H9 (cell line): ENCODE results near the gene CHI3L2. TPM values are rescaled to one million over a fixed set of nuclear protein-coding genes. Genes with fewer than 3 reads are reported as not detected.

Experiments
- DNase-seq: peaks from one replicate; pipeline ENCODE4 v3.0.0-alpha.2; 2017
- H2AFZ ChIP-seq: one replicate; pipeline ENCODE4 v1.6.1; 2013; ENCODE audit warnings: mild to moderate bottlenecking, low read length, control low read depth, moderate library complexity
- H2AK5ac ChIP-seq: 2 replicates; pipeline ENCODE4 v1.6.1; 2013; ENCODE audit warnings: low read length, control low read depth, mixed read lengths; ENCODE audit not compliant: insufficient read length
- H2BK120ac ChIP-seq: one replicate; pipeline ENCODE4 v1.6.1; 2013; ENCODE audit warnings: low read depth, mild to moderate bottlenecking, low read length, control low read depth, inconsistent platforms; ENCODE audit not compliant: poor library complexity, severe bottlenecking
- H2BK12ac ChIP-seq: 2 replicates; pipeline ENCODE4 v1.6.1; 2013; ENCODE audit warnings: low read length, control low read depth, mixed read lengths, low read depth; ENCODE audit not compliant: insufficient read length
- H2BK15ac ChIP-seq: 2 replicates; pipeline ENCODE4 v1.6.1; 2013; ENCODE audit warnings: low read depth, low read length, control low read depth
- H2BK20ac ChIP-seq: one replicate; pipeline ENCODE4 v1.6.1; 2013; ENCODE audit warnings: low read depth, mild to moderate bottlenecking, low read length, control low read depth, inconsistent platforms; ENCODE audit not compliant: poor library complexity, severe bottlenecking
- H2BK5ac ChIP-seq: 2 replicates; pipeline ENCODE4 v1.6.1; 2013; ENCODE audit warnings: low read length, control low read depth, mixed read lengths; ENCODE audit not compliant: insufficient read length
- H3K14ac ChIP-seq: 2 replicates; pipeline ENCODE4 v1.6.1; 2013; ENCODE audit warnings: low read length, control low read depth; ENCODE audit not compliant: insufficient read depth
- H3K18ac ChIP-seq: 2 replicates; pipeline ENCODE4 v1.6.1; 2013; ENCODE audit warnings: low read depth, mild to moderate bottlenecking, mixed read lengths, low read length, control low read depth; ENCODE audit not compliant: insufficient read length
- H3K23ac ChIP-seq: 2 replicates; pipeline ENCODE4 v1.6.1; 2013; ENCODE audit warnings: low read length, control low read depth, mixed read lengths, low read depth; ENCODE audit not compliant: insufficient read length
- H3K23me2 ChIP-seq: 2 replicates; pipeline ENCODE4 v1.6.1; 2013; ENCODE audit warnings: low read depth, mild to moderate bottlenecking, mixed read lengths, low read length, control low read depth; ENCODE audit not compliant: insufficient read length, poor library complexity, severe bottlenecking
- H3K27ac ChIP-seq: 2 replicates; pipeline ENCODE4 v1.5.1; 2013; ENCODE audit warnings: low read length, control low read depth, mixed read lengths, low read depth; ENCODE audit not compliant: insufficient read length
- H3K27me3 ChIP-seq: 2 replicates; pipeline ENCODE4 v1.6.1; 2013; ENCODE audit warnings: low read length, control low read depth, inconsistent platforms; ENCODE audit not compliant: insufficient read depth
- H3K4ac ChIP-seq: 2 replicates; pipeline ENCODE4 v1.6.1; 2013; ENCODE audit warnings: low read depth, mild to moderate bottlenecking, control low read depth, inconsistent platforms, low read length, moderate library complexity
- H3K4me1 ChIP-seq: 2 replicates; pipeline ENCODE4 v1.6.1; 2013; ENCODE audit warnings: low read length, control low read depth, inconsistent platforms; ENCODE audit not compliant: insufficient read depth
- H3K4me2 ChIP-seq: 2 replicates; pipeline ENCODE4 v1.6.1; 2013; ENCODE audit warnings: low read length, control low read depth, mixed read lengths; ENCODE audit not compliant: insufficient read length, insufficient read depth
- H3K56ac ChIP-seq: 2 replicates; pipeline ENCODE4 v1.6.1; 2013; ENCODE audit warnings: low read depth, mild to moderate bottlenecking, mixed read lengths, low read length, control low read depth; ENCODE audit not compliant: insufficient read length
- H3K79me1 ChIP-seq: 2 replicates; pipeline ENCODE4 v1.6.1; 2013; ENCODE audit warnings: low read depth, mild to moderate bottlenecking, moderate library complexity, low read length, control low read depth, inconsistent platforms; ENCODE audit not compliant: insufficient read depth, poor library complexity, severe bottlenecking
- H3K79me2 ChIP-seq: 2 replicates; pipeline ENCODE4 v1.6.1; 2013; ENCODE audit warnings: low read length, control low read depth, inconsistent platforms; ENCODE audit not compliant: insufficient read depth
- H3K9ac ChIP-seq: 2 replicates; pipeline ENCODE4 v1.6.1; 2013; ENCODE audit warnings: low read length, control low read depth, mixed read lengths; ENCODE audit not compliant: insufficient read length; ENCODE audit errors: extremely low read depth
- H3K9me3 ChIP-seq: one replicate; pipeline ENCODE4 v1.6.1; 2013; ENCODE audit warnings: low read depth, low read length, inconsistent platforms; ENCODE audit not compliant: control insufficient read depth
- H3T11ph ChIP-seq: one replicate; pipeline ENCODE4 v1.6.1; 2013; ENCODE audit warnings: mild to moderate bottlenecking, low read length, control low read depth, inconsistent platforms
- H4K20me1 ChIP-seq: one replicate; pipeline ENCODE4 v1.6.1; 2013; ENCODE audit not compliant: control insufficient read depth, insufficient read length, insufficient read depth
- H4K5ac ChIP-seq: 2 replicates; pipeline ENCODE4 v1.6.1; 2013; ENCODE audit warnings: low read depth, mild to moderate bottlenecking, mixed read lengths, low read length, control low read depth; ENCODE audit not compliant: insufficient read length
- H4K8ac ChIP-seq: replicated peaks from 2 replicates; pipeline ENCODE4 v1.6.1; 2013; ENCODE audit warnings: low read length, control low read depth, mixed read lengths, low read depth; ENCODE audit not compliant: insufficient read length
- H4K91ac ChIP-seq: 2 replicates; pipeline ENCODE4 v1.6.1; 2013; ENCODE audit warnings: low read depth, mild to moderate bottlenecking, moderate library complexity, mixed read lengths, low read length, control low read depth; ENCODE audit not compliant: insufficient read length
- H3K27ac Mint-ChIP-seq, 3 experiments: 2 replicates in 2 of 3; 3 replicates in 1 of 3; pipeline ENCODE4 v1.8.0; 2020 to 2021; ENCODE audit warnings: mixed read lengths in 3 of 3, mild to moderate bottlenecking in 1 of 3, moderate library complexity in 1 of 3
- H3K27me3 Mint-ChIP-seq: 2 replicates; pipeline ENCODE4 v1.8.0; 2021; ENCODE audit warnings: low read depth, mild to moderate bottlenecking, moderate library complexity, mixed read lengths
- H3K36me3 Mint-ChIP-seq, 3 experiments: 2 replicates in 2 of 3; 3 replicates in 1 of 3; pipeline ENCODE4 v1.8.0; 2020 to 2021; ENCODE audit warnings: low read depth in 3 of 3, mixed read lengths in 3 of 3; ENCODE audit not compliant: insufficient read depth in 1 of 3
- H3K4me1 Mint-ChIP-seq, 2 experiments: 2 replicates each; pipeline ENCODE4 v1.8.0; 2020; ENCODE audit warnings: mixed read lengths in 2 of 2
- H3K4me3 Mint-ChIP-seq, 2 experiments: 2 replicates in 1 of 2; 3 replicates in 1 of 2; pipeline ENCODE4 v1.8.0; 2020 to 2021; ENCODE audit warnings: mild to moderate bottlenecking in 2 of 2, mixed read lengths in 2 of 2, moderate library complexity in 1 of 2
- H3K9me3 Mint-ChIP-seq, 2 experiments: 2 replicates in 1 of 2; 3 replicates in 1 of 2; pipeline ENCODE4 v1.8.0; 2020; ENCODE audit warnings: mild to moderate bottlenecking in 2 of 2, mixed read lengths in 2 of 2, moderate library complexity in 1 of 2
- WGBS: extraction: QIAGEN DNeasy Blood & Tissue Kit; methylation state at CpG from one replicate; pipeline ENCODE4 v1.1.7; 2013; ENCODE audit warnings: missing lambda C conversion rate, low lambda C conversion rate, mixed read lengths; ENCODE audit not compliant: insufficient read length; ENCODE audit errors: extremely low coverage; 5-methylcytosine and 5-hydroxymethylcytosine counted together
- total RNA-seq: library from RNA; stranded (reverse); gene quantifications from 2 replicates; pipeline ENCODE4 v1.2.1, GENCODE V29; 2021
- TF ChIP-seq, protein P1 (sequence below): fragments of 200-600 bp; sonication (generic); conservative IDR thresholded peaks from 3 replicates; pipeline ENCODE4 v1.8.0; 2021; ENCODE audit warnings: antibody characterized with exemption, mild to moderate bottlenecking

Gene CHI3L2
- total RNA-seq, 1 experiment from 2014 or later: not detected

DNA sequence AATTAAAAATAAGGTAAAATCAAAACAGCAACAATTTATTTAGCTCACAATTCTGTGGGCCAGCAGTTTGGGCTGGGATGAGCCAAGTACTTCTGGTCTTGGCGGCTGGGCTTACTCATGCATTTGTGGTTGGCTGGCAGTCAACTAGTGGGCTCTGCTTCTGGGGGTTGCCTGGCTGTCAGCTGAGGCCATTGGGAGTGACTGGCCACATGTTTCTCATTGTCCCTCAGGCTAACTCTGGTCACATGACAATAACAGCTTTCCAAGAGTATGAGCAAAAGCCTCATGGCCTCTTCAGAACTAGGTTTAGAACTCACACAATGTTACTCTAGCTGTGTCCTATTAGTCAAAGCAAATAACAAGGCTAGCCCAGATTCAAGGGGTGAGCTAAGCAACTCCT lies 47.6 kb downstream of the CHI3L2 start:
- WGBS: no CpG with 5 or more reads among the region's 1 CpG
- TF ChIP-seq, protein P1, sequence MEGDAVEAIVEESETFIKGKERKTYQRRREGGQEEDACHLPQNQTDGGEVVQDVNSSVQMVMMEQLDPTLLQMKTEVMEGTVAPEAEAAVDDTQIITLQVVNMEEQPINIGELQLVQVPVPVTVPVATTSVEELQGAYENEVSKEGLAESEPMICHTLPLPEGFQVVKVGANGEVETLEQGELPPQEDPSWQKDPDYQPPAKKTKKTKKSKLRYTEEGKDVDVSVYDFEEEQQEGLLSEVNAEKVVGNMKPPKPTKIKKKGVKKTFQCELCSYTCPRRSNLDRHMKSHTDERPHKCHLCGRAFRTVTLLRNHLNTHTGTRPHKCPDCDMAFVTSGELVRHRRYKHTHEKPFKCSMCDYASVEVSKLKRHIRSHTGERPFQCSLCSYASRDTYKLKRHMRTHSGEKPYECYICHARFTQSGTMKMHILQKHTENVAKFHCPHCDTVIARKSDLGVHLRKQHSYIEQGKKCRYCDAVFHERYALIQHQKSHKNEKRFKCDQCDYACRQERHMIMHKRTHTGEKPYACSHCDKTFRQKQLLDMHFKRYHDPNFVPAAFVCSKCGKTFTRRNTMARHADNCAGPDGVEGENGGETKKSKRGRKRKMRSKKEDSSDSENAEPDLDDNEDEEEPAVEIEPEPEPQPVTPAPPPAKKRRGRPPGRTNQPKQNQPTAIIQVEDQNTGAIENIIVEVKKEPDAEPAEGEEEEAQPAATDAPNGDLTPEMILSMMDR: no peak
- no peak overlapping the region for H3K23ac ChIP-seq
- H3K4me2 ChIP-seq: no peak overlapping the region
- peaks cover 7 to 9% of the 10 kb centered on the region in 2 experiments; a peak in 3 of 5 replicates for H3K9me3 Mint-ChIP-seq
- no peak overlapping the region for H3T11ph ChIP-seq
- H2BK5ac ChIP-seq: no peak overlapping the region
- no peak overlapping the region for H2AK5ac ChIP-seq
- H4K5ac ChIP-seq: no peak overlapping the region
- H3K27ac Mint-ChIP-seq: no peak overlapping the region
- H3K27me3 ChIP-seq: no peaks in the 10 kb centered on the region
- no peaks in the 10 kb centered on the region for H3K79me1 ChIP-seq
- no peak for DNase-seq
- H3K56ac ChIP-seq: no peak overlapping the region
- H3K4ac ChIP-seq: no peak overlapping the region
- H2BK20ac ChIP-seq: no peak overlapping the region
- H3K27ac ChIP-seq: no peak overlapping the region
- no peak overlapping the region for H3K18ac ChIP-seq
- H3K4me1 ChIP-seq: no peaks in the 10 kb centered on the region; the same call in 1 of the 2 replicates
- H2BK12ac ChIP-seq: no peak overlapping the region
- peaks cover 0 to 10% (median 0%) of the 10 kb centered on the region in 3 experiments; a peak in 3 of 7 replicates for H3K36me3 Mint-ChIP-seq
- no peak overlapping the region for H3K9ac ChIP-seq
- no peaks in the 10 kb centered on the region for H4K20me1 ChIP-seq
- no peaks in the 10 kb centered on the region for H3K9me3 ChIP-seq
- no peak overlapping the region for H4K91ac ChIP-seq
- no peaks in the 10 kb centered on the region for H3K23me2 ChIP-seq
- no peak overlapping the region for H3K4me3 Mint-ChIP-seq
- H2BK120ac ChIP-seq: no peak overlapping the region
- no peak overlapping the region for H4K8ac ChIP-seq
- no peak overlapping the region for H3K14ac ChIP-seq
- peaks cover 4% of the 10 kb centered on the region for H3K27me3 Mint-ChIP-seq
- H3K4me1 Mint-ChIP-seq: peaks cover 25 to 28% of the 10 kb centered on the region in 2 experiments
- H2AFZ ChIP-seq: no peak overlapping the region
- H3K79me2 ChIP-seq: no peaks in the 10 kb centered on the region
- H2BK15ac ChIP-seq: no peak overlapping the region
